Smooth muscle cell (in vitro differentiated cells): ENCODE results near the gene KCNQ1. TPM values are rescaled to one million over a fixed set of nuclear protein-coding genes. Genes with fewer than 3 reads are reported as not detected.

Experiments
- DNase-seq: peaks from one replicate; lab custom pipeline; 2025; ENCODE audit not compliant: unreplicated experiment; lab: John Stamatoyannopoulos, UW
- H2AFZ ChIP-seq: fragments of 200-600 bp; sonication (generic); 2 replicates; pipeline ENCODE4 v1.6.0; 2016; ENCODE audit warnings: antibody characterized with exemption, low read depth, mild to moderate bottlenecking
- H3F3A ChIP-seq: fragments of 200-600 bp; sonication (generic); 2 replicates; pipeline ENCODE4 v1.6.0; 2017; ENCODE audit warnings: antibody characterized with exemption, low read depth
- H3K27ac ChIP-seq: fragments of 200-600 bp; sonication (generic); 2 replicates; pipeline ENCODE4 v1.5.1; 2016; ENCODE audit warnings: low read depth, mild to moderate bottlenecking
- H3K27me3 ChIP-seq: fragments of 200-600 bp; sonication (generic); 2 replicates; pipeline ENCODE4 v1.6.1; 2016; ENCODE audit warnings: low read depth, mild to moderate bottlenecking
- H3K36me3 ChIP-seq: fragments of 200-600 bp; sonication (generic); 2 replicates; pipeline ENCODE4 v1.5.1; 2016; ENCODE audit warnings: low read depth
- H3K4me1 ChIP-seq: fragments of 200-600 bp; sonication (generic); 2 replicates; pipeline ENCODE4 v1.5.1; 2016; ENCODE audit warnings: low read depth
- H3K4me2 ChIP-seq: fragments of 200-600 bp; sonication (generic); 2 replicates; pipeline ENCODE4 v1.6.0; 2016; ENCODE audit warnings: mild to moderate bottlenecking
- H3K4me3 ChIP-seq: fragments of 200-600 bp; sonication (generic); 2 replicates; pipeline ENCODE4 v1.5.1; 2016; ENCODE audit warnings: mild to moderate bottlenecking
- H3K79me2 ChIP-seq: fragments of 200-600 bp; sonication (generic); 2 replicates; pipeline ENCODE4 v1.6.0; 2016; ENCODE audit warnings: low read depth, mild to moderate bottlenecking
- H3K9ac ChIP-seq: fragments of 200-600 bp; sonication (generic); 2 replicates; pipeline ENCODE4 v1.6.0; 2016; ENCODE audit warnings: low read depth
- H3K9me3 ChIP-seq: fragments of 200-600 bp; sonication (generic); replicated peaks from 2 replicates; pipeline ENCODE4 v1.5.1; 2016; ENCODE audit warnings: low read depth
- H4K20me1 ChIP-seq: fragments of 200-600 bp; sonication (generic); 2 replicates; pipeline ENCODE4 v1.6.0; 2016; ENCODE audit warnings: low read depth
- WGBS: methylation state at CpG from one replicate; pipeline ENCODE4 v1.1.7; 2016; ENCODE audit warnings: low lambda C conversion rate; 5-methylcytosine and 5-hydroxymethylcytosine counted together
- polyA plus RNA-seq: library from polyadenylated mRNA; unstranded; fragments of >200 nt; fragmentation: Nextera tagmentation; extraction: Ambion mirVana; gene quantifications from 2 replicates; pipeline ENCODE4 v1.2.1, GENCODE V29; 2016
- total RNA-seq: library from RNA; depleted of rRNA; stranded (reverse); fragments of >200 nt; gene quantifications from 2 replicates; pipeline ENCODE4 v1.2.3, GENCODE V29; 2014
- TF ChIP-seq, protein P1 (sequence below): fragments of 200-600 bp; sonication (generic); IDR thresholded peaks from 2 replicates; pipeline ENCODE4 v1.5.1; 2017; ENCODE audit warnings: borderline replicate concordance, mild to moderate bottlenecking, antibody characterized with exemption; ENCODE audit not compliant: insufficient read depth, poor library complexity, severe bottlenecking

The KCNQ1 gene
- total and polyA plus RNA-seq, 2 experiments from 2014 or later: 1.3 to 2.3 TPM

DNA sequence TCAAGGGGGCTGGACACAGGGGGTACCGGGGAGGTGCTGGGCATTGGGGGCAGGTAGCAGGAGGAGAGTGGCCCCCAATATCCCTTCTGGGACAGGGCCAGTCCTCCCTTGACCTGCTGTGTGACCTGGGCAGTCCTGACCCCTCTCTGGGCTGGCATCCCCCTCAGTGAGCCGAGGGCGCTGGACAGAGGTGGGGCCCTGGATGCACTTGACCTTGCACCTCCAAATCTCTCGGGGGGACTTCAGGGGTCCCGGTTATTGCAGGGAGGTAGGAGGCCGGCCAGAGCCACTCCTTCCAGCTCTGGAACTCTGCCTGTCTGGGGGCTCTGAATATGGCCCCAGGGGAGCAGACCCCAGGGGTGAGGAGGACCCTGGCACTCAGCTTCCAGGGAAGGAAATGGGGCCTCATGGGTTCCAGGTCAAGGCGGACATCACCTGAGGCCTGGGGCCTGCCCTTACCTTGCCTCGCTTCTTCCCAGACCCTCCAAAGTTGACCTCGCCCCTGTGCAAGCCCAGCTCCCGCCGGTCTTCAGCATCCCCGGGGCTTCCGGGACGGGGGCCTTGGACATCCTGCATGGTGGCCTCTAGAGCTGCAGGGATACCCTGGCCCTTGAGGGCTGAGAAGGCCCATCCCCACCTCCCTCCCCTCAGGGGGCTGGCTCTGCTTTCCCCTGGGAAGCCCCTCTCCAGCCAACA lies 22.2 kb upstream of the KCNQ1 start:
- Histone ChIP-seq H3K9me3 (no peaks in the 10 kb centered on the region), H3K4me1 (no peaks in the 10 kb centered on the region)
- 89% methylated on average over 14 of the region's 14 CpGs for WGBS

DNA sequence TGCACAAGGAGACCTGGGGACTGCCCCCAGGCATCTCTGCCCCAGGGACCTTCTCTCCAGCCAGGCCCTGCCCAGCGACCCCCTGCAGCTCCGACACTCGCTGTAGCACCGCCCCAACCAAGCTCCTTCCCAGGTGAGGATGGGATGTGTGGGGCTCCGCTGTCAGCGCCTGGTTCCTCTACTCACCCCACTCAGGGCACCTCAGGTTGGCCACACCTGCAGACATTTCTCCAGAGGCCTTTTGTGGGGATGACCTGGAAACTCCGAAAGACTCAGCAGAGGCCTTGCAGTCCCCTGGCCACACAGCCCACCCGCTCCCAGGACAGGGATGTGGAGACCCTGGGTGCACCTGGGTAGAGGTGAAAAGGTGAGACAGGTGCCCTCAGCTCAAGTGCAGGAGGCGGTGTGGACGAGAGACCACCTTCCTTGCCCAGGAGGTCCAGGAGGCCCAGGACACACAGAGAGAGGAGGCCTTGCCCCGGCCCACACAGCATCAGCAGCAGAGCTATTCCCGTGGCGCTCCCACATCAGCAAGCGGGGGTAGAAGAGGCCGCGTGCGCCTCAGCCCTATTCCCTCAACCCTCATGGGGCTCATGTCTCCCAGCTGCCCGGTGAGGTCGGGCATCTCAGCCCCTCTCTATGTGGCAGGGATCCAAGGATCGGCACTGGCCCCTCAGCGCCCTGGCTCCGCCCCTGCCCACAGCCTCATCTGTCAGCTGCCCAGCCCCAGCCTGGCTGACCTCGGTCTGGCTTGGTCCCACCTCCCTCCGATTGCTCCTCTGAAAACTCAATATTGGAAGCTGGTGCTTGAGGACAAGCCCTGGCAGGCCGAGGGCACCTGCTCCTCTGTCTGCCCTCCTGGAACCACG lies 21.4 kb upstream of the KCNQ1 start:
- Histone ChIP-seq H3K27me3 (no peaks in the 10 kb centered on the region), H3K27ac (no peak overlapping the region), H3K9me3 (no peaks in the 10 kb centered on the region), H3K9ac (no peak overlapping the region), H3K4me2 (no peak overlapping the region), H4K20me1 (no peaks in the 10 kb centered on the region), H3K4me3 (no peak overlapping the region), H2AFZ (no peak overlapping the region), H3K36me3 (no peaks in the 10 kb centered on the region), H3K4me1 (no peaks in the 10 kb centered on the region), H3K79me2 (no peaks in the 10 kb centered on the region), H3F3A (no peaks in the 10 kb centered on the region)
- TF ChIP-seq, protein P1, sequence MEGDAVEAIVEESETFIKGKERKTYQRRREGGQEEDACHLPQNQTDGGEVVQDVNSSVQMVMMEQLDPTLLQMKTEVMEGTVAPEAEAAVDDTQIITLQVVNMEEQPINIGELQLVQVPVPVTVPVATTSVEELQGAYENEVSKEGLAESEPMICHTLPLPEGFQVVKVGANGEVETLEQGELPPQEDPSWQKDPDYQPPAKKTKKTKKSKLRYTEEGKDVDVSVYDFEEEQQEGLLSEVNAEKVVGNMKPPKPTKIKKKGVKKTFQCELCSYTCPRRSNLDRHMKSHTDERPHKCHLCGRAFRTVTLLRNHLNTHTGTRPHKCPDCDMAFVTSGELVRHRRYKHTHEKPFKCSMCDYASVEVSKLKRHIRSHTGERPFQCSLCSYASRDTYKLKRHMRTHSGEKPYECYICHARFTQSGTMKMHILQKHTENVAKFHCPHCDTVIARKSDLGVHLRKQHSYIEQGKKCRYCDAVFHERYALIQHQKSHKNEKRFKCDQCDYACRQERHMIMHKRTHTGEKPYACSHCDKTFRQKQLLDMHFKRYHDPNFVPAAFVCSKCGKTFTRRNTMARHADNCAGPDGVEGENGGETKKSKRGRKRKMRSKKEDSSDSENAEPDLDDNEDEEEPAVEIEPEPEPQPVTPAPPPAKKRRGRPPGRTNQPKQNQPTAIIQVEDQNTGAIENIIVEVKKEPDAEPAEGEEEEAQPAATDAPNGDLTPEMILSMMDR: no peak
- WGBS: 93% methylated on average over 26 of the region's 26 CpGs
- no peak for DNase-seq

More for the DNA sequence above, 22.2 kb upstream of the KCNQ1 start:
- Histone ChIP-seq H3K36me3 (no peaks in the 10 kb centered on the region), H3K9ac (no peak overlapping the region), H2AFZ (no peak overlapping the region), H3K79me2 (no peaks in the 10 kb centered on the region), H3K4me3 (no peak overlapping the region), H4K20me1 (no peaks in the 10 kb centered on the region), H3K27me3 (no peaks in the 10 kb centered on the region), H3K4me2 (no peak overlapping the region), H3K27ac (no peak overlapping the region), H3F3A (no peaks in the 10 kb centered on the region)
- DNase-seq: no peak
- TF ChIP-seq, protein P1: no peak

DNA sequence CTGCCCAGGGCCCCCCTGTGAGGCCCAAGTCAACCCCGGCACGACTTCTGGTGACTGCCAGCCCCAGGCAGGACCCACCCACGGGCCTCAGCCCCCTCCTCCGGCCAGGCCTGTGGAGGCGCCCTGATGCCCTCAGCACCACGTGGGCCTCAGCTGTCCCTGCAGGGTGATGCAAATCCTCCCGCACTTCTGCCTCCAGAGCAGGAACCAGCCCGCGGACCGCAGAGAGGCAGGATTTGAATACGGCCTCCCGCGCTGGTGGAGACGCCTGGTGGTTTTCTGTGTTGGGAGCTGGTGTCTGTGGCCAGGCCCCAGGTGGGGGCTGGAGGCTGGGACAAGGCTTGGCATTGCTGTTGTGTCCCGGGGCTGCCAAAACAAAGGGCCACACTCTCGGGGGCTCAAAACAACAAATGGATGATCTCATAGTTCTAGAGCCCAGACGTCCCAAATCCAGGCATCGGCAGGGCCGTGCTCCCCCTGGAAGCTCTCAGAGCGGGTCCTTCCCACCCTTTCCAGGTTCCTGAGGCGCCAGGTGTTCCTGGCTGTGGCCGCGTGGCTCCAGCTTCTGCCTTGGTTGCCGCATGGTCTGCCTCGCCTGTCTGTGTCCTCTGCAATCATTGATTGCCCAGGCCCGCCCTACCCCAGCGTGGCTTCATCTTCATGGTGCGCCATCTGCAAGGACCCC lies 19.9 kb upstream of the KCNQ1 start:
- 93% methylated on average over 28 of the region's 28 CpGs for WGBS
- Histone ChIP-seq H2AFZ (no peak overlapping the region), H3K27me3 (no peaks in the 10 kb centered on the region), H3F3A (no peaks in the 10 kb centered on the region), H3K4me3 (no peak overlapping the region), H4K20me1 (no peaks in the 10 kb centered on the region), H3K27ac (no peak overlapping the region), H3K9me3 (no peaks in the 10 kb centered on the region), H3K9ac (no peak overlapping the region), H3K4me1 (no peaks in the 10 kb centered on the region), H3K79me2 (no peaks in the 10 kb centered on the region), H3K36me3 (no peaks in the 10 kb centered on the region), H3K4me2 (no peak overlapping the region)
- DNase-seq: no peak
- TF ChIP-seq, protein P1: no peak
